HepG2 (cell line): ENCODE results near the gene BCAS2. TPM values are rescaled to one million over a fixed set of nuclear protein-coding genes. Genes with fewer than 3 reads are reported as not detected.
A peak's percentile ranks its signal among the peaks of the same experiment; 100 is the strongest.

Experiments
- FOXA1 ChIP-seq, 2 experiments: fragments of 450-650 bp in 1 of 2; sonication (generic) in 1 of 2; formaldehyde crosslinking in 1 of 2; IDR thresholded peaks; 2 replicates each; pipeline versions ENCODE4 v1.4.0 to v1.6.1; 2016 to 2020; ENCODE audit warnings: missing genetic modification reagents in 1 of 2
- HBP1 ChIP-seq: IDR thresholded peaks from 2 replicates; pipeline ENCODE4 v1.6.1; 2016; ENCODE audit warnings: low read depth, control low read depth
- JUN ChIP-seq: sonication (generic); formaldehyde crosslinking; IDR thresholded peaks from 2 replicates; pipeline ENCODE4 v1.4.0; 2020; ENCODE audit warnings: mild to moderate bottlenecking, missing genetic modification reagents
- KLF12 ChIP-seq: sonication (generic); formaldehyde crosslinking; IDR thresholded peaks from 2 replicates; pipeline ENCODE4 v1.4.0; 2020; ENCODE audit warnings: missing genetic modification reagents, borderline replicate concordance
- RFX1 ChIP-seq: fragments of 450-650 bp; IDR thresholded peaks from 2 replicates; pipeline ENCODE4 v1.6.1; 2017
- ZMAT3 ChIP-seq: sonication (generic); formaldehyde crosslinking; conservative IDR thresholded peaks from 2 replicates; pipeline ENCODE4 v1.7.0; 2021; ENCODE audit warnings: missing genetic modification reagents
- ZNF331 ChIP-seq: sonication (generic); formaldehyde crosslinking; IDR thresholded peaks from 2 replicates; pipeline ENCODE4 v1.4.0; 2020; ENCODE audit warnings: missing genetic modification reagents
- ZSCAN12 ChIP-seq: sonication (generic); formaldehyde crosslinking; IDR thresholded peaks from 2 replicates; pipeline ENCODE4 v1.9.0; 2021; ENCODE audit warnings: mild to moderate bottlenecking, missing genetic modification reagents
- polyA plus RNA-seq, 8 experiments: library from polyadenylated mRNA; depleted of rRNA in 3 of 8; stranded (reverse) in 7 of 8; unstranded in 1 of 8; fragments of >200 nt; fragmentation: Illumina TruSeq in 4 of 8; extraction: Trizol in 4 of 8; gene quantifications; 2 replicates each; pipeline versions ENCODE4 v1.2.1 to v1.2.3, GENCODE V29; 2011 to 2016; ENCODE audit warnings: low read depth in 4 of 8, missing spikeins in 1 of 8, mixed read lengths in 1 of 8; ENCODE audit not compliant: insufficient read depth in 1 of 8
- total RNA-seq, 5 experiments: library from RNA; depleted of rRNA; stranded (reverse); fragments of >200 nt; fragmentation: Illumina TruSeq; extraction: Trizol; gene quantifications; 2 replicates each; pipeline ENCODE4 v1.2.3, GENCODE V29; 2016; ENCODE audit warnings: low read depth in 1 of 5
- TF ChIP-seq, protein P1 (sequence below): sonication (generic); formaldehyde crosslinking; IDR thresholded peaks from 2 replicates; pipeline ENCODE4 v1.8.0; 2022; ENCODE audit warnings: mild to moderate bottlenecking, missing genetic modification reagents, borderline replicate concordance
- TF ChIP-seq, protein P2 (sequence below): sonication (generic); formaldehyde crosslinking; IDR thresholded peaks from 2 replicates; pipeline ENCODE4 v1.9.0; 2021; ENCODE audit warnings: mild to moderate bottlenecking, missing genetic modification reagents
- TF ChIP-seq, protein P3 (sequence below): sonication (generic); formaldehyde crosslinking; IDR thresholded peaks from 2 replicates; pipeline ENCODE4 v1.8.1; 2023; ENCODE audit warnings: mild to moderate bottlenecking, missing genetic modification reagents
- TF ChIP-seq, protein P4 (sequence below): sonication (generic); formaldehyde crosslinking; IDR thresholded peaks from 2 replicates; pipeline ENCODE4 v1.5.1; 2020; ENCODE audit warnings: missing genetic modification reagents, mild to moderate bottlenecking, borderline replicate concordance

BCAS2 gene
- total and polyA plus RNA-seq, 2 of the 13 experiments (the other 11 are each of a cell fraction or from before 2014, with no cell fraction given): 18.0 to 47.4 TPM

DNA sequence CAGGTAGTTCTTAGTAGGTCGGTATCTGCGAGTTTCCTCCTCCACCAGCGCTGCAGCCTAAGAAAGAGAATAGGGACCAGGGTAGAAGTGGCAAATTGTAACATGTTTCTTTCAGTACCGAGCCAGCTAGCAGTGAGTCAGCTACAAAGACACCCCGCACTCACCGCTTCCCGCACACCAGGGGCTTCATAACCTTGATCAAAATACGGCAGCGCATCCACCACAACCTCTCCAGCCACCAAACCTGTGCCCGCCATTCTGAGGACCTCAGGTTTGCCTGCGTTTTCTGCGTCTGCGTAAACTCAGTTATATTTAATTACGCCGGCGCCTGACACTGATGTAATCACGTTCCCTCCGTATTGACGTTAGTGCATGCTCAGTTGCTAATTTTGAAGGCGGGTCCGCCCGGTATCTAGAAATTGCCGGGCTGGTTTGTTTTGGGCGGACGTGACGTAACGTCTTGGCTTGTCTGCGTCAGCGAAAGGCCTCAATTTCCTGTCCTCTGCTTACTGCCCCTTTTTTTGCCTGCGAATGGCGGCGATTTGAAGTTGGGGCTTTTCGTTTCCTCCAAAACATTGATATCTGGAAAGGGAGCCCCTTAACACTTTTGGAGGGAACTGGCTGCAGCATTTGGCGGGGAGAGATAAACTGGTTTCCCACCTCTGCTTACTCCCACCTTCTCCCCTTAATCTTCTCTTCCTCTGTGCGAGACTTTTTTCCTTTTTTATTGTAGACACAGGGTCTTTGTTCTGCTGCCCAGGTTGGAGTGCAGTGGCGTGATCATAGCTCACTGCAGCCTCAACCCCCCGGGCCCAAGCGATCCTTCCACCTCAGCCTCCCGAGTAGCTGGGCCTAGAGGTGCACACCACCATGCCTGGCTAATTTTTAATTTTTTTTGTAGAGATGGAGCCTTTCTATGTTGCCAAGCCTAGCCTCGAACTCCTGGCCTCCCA, at the start of gene BCAS2 (continued):
- TF ChIP-seq, protein P1, sequence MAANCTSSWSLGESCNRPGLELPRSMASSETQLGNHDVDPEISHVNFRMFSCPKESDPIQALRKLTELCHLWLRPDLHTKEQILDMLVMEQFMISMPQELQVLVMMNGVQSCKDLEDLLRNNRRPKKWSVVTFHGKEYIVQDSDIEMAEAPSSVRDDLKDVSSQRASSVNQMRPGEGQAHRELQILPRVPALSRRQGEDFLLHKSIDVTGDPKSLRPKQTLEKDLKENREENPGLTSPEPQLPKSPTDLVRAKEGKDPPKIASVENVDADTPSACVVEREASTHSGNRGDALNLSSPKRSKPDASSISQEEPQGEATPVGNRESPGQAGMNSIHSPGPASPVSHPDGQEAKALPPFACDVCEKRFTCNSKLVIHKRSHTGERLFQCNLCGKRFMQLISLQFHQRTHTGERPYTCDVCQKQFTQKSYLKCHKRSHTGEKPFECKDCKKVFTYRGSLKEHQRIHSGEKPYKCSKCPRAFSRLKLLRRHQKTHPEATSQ (CRISPR knock-in tag): no peak
- no peak for TF ChIP-seq FOXA1 (IDR thresholded peaks at IDR 0.05)
- TF ChIP-seq FOXA1 (CRISPR knock-in tag; IDR thresholded peaks at IDR 0.05): peak; percentile 48; the same call in 1 of the 2 replicates
- TF ChIP-seq, protein P2, sequence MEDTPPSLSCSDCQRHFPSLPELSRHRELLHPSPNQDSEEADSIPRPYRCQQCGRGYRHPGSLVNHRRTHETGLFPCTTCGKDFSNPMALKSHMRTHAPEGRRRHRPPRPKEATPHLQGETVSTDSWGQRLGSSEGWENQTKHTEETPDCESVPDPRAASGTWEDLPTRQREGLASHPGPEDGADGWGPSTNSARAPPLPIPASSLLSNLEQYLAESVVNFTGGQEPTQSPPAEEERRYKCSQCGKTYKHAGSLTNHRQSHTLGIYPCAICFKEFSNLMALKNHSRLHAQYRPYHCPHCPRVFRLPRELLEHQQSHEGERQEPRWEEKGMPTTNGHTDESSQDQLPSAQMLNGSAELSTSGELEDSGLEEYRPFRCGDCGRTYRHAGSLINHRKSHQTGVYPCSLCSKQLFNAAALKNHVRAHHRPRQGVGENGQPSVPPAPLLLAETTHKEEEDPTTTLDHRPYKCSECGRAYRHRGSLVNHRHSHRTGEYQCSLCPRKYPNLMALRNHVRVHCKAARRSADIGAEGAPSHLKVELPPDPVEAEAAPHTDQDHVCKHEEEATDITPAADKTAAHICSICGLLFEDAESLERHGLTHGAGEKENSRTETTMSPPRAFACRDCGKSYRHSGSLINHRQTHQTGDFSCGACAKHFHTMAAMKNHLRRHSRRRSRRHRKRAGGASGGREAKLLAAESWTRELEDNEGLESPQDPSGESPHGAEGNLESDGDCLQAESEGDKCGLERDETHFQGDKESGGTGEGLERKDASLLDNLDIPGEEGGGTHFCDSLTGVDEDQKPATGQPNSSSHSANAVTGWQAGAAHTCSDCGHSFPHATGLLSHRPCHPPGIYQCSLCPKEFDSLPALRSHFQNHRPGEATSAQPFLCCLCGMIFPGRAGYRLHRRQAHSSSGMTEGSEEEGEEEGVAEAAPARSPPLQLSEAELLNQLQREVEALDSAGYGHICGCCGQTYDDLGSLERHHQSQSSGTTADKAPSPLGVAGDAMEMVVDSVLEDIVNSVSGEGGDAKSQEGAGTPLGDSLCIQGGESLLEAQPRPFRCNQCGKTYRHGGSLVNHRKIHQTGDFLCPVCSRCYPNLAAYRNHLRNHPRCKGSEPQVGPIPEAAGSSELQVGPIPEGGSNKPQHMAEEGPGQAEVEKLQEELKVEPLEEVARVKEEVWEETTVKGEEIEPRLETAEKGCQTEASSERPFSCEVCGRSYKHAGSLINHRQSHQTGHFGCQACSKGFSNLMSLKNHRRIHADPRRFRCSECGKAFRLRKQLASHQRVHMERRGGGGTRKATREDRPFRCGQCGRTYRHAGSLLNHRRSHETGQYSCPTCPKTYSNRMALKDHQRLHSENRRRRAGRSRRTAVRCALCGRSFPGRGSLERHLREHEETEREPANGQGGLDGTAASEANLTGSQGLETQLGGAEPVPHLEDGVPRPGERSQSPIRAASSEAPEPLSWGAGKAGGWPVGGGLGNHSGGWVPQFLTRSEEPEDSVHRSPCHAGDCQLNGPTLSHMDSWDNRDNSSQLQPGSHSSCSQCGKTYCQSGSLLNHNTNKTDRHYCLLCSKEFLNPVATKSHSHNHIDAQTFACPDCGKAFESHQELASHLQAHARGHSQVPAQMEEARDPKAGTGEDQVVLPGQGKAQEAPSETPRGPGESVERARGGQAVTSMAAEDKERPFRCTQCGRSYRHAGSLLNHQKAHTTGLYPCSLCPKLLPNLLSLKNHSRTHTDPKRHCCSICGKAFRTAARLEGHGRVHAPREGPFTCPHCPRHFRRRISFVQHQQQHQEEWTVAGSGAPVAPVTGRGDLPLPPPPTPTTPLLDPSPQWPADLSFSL (CRISPR knock-in tag): no peak
- TF ChIP-seq ZNF331 (CRISPR knock-in tag): no peak; the same call in none of the 2 replicates
- no peak for TF ChIP-seq KLF12 (CRISPR knock-in tag)
- TF ChIP-seq, protein P3, sequence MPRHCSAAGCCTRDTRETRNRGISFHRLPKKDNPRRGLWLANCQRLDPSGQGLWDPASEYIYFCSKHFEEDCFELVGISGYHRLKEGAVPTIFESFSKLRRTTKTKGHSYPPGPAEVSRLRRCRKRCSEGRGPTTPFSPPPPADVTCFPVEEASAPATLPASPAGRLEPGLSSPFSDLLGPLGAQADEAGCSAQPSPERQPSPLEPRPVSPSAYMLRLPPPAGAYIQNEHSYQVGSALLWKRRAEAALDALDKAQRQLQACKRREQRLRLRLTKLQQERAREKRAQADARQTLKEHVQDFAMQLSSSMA (CRISPR knock-in tag): no peak
- no peak for TF ChIP-seq HBP1 (CRISPR knock-in tag)
- no peak for TF ChIP-seq RFX1
- no peak; the same call in 1 of the 2 replicates for TF ChIP-seq ZSCAN12 (CRISPR knock-in tag)
- no peak; the same call in 1 of the 2 replicates for TF ChIP-seq ZMAT3
- no peak for TF ChIP-seq JUN (CRISPR knock-in tag)
- TF ChIP-seq, protein P4, sequence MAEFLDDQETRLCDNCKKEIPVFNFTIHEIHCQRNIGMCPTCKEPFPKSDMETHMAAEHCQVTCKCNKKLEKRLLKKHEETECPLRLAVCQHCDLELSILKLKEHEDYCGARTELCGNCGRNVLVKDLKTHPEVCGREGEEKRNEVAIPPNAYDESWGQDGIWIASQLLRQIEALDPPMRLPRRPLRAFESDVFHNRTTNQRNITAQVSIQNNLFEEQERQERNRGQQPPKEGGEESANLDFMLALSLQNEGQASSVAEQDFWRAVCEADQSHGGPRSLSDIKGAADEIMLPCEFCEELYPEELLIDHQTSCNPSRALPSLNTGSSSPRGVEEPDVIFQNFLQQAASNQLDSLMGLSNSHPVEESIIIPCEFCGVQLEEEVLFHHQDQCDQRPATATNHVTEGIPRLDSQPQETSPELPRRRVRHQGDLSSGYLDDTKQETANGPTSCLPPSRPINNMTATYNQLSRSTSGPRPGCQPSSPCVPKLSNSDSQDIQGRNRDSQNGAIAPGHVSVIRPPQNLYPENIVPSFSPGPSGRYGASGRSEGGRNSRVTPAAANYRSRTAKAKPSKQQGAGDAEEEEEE (CRISPR knock-in tag): no peak
